ENCODE measurements around the gene FAM216B.
"Not testable (repeated sequence)": the region's sequence is repeated elsewhere in the genome, so short reads cannot be mapped to it uniquely, and the experiment has no call there.

The FAM216B gene

DNA sequence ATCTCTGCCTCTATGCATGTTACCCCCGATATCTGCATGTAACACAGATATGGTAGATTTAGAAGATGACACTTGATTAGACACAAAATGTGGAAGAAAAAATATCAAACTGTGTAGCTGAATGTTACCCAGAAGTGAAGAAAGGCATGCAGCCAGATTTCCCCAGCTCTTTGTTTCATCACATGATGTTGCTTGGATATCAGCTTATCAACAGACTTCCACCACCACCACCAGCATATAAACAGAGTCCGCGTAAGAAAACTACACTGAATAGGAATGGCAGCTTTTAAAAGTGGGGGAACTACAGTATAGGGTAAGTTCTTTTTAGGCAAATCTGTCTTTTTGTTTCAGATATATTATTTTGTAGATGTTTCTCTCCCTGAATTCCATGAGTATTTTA, at the start of gene FAM216B:
TSS of gene FAM216B (plus strand) at position 233 of the 400 bp plus-strand sequence. CDS start 2,484 bp downstream, outside the sequence.
- FAIRE-seq = no peak

DNA sequence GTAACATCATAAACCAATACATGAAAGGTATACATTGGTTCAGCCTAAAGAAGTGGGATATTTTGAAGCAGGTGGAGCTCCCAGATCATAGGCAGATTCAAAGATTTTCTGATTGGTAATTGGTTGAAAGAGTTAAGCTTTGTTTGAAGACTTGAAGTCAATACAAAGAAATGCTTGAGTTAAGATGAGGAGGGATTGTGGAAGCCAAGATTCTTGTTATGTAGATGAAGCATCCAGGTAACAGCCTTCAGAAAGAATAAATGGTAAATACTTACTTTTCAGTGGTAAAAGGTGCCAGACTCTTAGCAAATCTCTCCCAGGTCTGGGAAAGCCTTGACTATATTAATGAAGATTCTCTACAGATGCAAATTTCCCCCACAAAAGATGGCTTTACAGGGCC, 49.3 kb upstream of the FAM216B start:
- FAIRE-seq = no peak

DNA sequence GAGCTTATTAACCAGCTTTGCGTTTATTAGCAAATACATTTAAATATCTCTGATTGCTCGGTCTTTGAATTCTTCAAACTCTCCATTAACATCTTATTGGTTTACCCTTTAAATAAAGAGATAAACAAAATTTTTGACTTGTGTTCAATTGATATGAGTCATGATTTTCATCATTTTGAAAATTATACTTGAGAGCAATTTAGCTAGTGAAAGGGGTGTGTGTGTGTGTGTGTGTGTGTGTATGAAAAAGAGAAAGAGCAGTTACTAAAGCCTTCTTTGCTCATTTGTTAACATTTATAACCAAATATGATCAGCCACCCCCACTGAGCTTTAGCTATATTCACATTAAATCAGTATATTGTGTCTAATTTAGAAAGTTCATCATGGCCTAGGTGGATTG, 48.3 kb upstream of the FAM216B start:
- no peak for FAIRE-seq

DNA sequence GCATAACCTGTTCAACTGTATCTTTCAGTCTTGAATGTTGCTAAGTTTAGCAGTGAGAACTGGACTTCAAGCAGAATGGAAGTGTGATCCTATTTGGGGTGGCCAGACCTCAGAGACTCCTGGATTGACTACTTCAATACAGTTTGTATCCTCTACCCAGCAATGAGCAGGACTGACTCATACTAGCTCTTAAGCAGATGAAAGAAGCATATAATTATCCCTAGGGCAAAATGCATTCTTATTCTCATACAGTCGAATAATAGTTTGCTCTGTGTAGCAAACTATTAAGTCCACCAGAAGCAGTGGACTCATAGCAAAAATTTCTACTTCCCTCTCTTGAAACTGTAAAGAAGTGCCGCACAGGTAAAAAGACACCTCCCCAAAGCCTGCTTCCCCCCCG, 46.4 kb upstream of the FAM216B start:
- FAIRE-seq = no peak

DNA sequence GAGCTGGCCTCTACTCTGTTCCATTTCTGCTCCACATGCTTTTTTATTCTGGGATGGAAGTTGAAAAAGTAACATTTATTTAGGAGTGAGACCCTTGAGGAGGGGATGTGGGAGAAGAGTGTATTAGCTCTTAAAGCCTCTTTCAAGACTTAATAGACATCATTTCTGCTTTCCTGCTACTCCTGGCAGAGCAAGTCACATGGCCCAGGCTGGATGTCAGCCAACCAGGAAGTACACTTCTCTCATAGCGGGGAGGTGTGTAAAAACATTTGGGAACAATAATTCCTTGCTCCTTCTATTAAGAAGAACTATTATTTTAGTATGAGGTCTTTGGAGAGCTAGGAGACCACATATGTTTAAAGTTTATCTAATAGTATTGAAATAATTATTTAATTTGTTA, 40.6 kb upstream of the FAM216B start:
- no peak for FAIRE-seq

DNA sequence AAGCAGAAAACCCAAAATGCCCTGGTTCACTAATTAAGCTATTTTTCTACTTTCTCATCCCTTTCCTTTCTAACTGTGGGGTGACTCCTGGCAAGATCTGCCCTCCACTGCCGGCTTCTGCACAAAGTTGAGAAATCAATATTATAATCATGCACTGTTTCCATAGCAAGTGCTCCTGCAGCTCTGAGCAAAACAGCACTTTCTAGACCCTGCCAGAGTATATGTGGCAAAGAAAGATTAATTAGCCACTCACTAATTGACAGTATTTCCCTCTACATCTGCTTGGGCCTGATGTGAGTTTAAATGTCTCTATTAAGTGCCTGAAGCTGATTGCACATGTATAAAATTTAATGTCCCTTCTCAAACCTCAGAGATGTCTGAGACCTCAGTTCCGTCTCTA, 39.5 kb upstream of the FAM216B start:
- no peak for FAIRE-seq

DNA sequence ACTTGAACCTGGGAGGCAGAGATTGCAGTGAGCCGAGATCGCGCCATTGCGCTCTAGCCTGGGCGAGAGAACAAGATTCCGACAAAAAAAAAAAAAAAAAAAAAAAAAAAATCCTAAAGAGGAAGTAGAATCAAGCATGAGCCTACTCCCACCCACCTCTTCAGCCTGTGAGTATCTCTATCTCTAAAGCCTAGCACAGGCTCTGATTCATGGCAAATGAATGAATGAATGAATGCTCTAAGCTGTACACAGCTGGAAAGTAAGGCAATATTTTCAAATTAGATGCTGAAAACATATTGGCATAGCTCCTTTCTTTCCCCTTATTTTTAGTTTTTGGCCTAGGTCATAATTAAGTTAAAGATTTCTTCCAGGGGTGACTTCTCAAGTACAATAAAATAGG, 35.7 kb upstream of the FAM216B start:
- no peak for FAIRE-seq

DNA sequence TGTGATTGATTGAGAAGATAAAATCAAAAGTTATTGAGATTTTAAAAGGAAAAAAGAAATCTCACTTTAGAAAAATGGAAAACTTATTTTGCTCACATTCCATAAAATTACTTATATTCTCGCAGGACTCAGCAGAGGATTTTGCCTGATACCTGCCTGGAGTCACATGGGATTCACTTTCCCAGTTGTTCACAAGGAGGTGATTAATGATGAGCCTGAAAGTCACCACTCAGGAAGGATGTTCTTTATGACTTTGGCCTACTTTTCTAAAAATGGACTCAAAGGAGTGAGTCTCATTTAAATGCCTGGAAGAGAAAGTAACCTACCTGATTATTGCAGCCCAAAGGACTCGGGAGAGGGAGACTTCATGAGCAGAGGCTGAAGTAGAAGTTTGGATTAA, 34.5 kb upstream of the FAM216B start:
- FAIRE-seq = no peak

DNA sequence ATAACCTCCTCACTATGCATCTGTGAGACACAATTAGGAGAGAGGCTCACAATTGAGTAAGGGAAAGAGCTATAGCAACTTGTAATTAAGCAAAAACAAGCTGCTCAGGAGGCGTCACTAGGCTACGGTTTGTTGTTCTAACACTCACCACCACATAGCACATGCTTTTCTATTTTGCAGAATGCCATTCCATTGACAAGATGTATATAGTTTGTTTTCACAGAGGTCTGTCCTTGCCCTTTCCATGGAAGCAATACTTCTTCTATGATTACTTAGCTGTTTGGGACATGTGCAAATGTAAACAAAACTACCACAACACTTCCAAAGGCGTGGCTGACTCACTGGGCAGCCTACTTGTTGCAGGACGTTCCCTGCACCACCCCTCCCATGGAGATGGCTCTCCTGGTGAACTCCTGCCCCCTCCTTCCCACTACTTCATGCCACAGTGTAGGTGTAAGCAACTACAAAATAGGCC, 33.9 kb upstream of the FAM216B start:
- no peak for FAIRE-seq

DNA sequence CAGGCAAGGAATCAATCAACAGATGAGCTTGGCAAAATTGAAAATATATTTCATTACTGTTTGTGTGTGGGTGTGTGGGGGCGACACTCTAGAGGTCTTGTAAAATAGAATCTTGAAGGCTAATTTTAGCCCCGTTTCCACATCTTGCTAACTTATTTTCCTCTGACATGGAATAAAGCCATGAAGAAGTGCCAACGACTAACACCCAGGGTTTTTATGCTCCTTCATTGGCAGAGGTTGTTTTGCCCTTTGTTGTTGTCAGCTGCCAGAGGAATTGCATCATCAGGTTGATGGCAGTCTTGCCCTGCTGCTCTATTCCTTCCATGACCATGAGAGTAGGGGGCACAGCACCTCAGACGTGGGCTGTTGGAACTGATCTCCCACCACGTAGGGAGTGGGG, 30.6 kb upstream of the FAM216B start:
- FAIRE-seq = no peak

DNA sequence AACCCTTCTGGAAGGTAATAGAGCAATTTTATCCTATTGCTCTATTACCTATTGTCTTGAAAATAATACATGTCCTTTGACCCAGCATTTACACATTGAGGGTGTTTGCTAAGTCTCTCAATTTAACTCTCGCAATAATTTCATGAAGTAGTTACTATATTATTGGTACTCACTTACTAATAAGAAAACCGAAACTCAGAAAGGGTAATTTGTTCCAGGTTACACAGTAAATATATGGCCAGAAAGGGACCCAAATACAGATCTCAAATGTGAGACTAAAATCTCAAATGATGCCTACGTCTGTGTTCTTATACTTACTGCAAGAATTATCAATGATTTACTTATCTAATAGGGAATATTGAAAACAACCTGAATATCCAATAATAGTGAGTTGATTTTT, 29.7 kb upstream of the FAM216B start:
- FAIRE-seq = no peak

DNA sequence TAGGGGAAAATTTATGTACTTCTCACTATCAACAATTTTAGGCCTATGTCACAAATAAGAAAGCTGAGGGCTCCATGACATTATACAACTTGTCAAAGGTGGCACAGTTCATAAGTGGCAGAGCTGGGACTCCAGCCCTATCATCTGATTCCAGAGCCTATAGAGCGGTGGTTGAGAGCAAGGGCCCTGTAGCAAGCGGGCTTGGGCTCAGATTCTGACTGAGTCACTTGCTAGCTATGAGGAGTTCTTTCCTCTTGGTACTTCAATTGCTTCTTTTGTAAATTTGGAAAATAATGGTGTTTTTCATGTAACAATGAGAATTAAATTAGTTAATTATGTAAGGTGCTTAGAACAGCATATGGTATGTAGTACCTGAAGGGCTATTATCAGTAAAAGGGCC, 28.7 kb upstream of the FAM216B start:
- no peak for FAIRE-seq

DNA sequence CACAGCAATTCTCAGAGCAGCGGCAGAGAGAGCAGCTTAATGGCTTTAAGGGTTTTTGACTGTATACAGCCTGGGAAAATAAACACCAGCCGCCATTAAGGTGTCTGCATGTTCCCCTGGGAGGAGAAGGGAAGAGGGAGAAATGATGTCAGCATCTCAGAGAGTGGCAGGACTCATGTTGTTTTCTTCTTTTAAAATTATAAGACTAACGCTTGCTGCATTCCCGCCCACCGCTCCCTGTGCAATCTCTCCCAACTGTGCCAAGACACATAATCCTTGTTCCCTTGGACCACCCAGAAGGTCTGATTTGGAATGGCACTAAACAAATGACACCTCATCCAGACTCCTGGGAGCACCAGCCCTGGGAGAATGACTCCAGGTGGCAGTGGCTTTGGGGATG, 27.7 kb upstream of the FAM216B start:
- FAIRE-seq = no peak

DNA sequence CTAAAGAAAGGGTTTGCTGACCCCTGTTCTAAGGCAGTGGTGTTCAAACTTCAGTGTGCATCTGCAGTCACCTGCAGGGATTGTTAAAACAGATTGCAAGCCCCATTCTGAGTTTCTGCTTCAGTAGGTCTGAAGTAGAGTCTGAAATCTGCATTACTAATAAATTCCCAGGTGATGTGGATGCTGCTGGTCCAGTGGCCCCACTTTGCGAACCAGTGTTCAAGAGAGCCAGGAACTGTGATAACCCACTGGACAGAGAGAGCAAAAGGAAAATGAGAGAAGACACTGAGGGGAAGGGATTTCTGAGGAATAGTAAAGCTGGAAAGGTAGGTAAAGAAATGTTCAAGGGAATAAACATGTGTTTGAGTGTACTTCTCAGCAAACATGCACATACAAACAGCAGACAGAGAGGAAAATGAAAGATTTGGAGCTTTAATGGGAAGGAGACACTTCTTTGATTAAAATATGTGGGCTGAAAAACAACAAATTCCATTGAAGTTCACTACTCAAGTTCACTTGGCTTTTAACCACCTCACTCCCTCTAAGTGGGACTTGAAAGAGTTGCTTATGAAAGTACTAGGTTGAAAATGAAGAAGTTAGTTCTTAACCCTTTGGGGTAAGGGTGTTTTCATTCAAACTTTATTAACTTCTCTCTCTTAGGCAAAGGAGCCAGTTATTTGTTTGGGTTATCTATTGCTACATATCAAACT, 26.4 kb upstream of the FAM216B start:
- no peak for FAIRE-seq

DNA sequence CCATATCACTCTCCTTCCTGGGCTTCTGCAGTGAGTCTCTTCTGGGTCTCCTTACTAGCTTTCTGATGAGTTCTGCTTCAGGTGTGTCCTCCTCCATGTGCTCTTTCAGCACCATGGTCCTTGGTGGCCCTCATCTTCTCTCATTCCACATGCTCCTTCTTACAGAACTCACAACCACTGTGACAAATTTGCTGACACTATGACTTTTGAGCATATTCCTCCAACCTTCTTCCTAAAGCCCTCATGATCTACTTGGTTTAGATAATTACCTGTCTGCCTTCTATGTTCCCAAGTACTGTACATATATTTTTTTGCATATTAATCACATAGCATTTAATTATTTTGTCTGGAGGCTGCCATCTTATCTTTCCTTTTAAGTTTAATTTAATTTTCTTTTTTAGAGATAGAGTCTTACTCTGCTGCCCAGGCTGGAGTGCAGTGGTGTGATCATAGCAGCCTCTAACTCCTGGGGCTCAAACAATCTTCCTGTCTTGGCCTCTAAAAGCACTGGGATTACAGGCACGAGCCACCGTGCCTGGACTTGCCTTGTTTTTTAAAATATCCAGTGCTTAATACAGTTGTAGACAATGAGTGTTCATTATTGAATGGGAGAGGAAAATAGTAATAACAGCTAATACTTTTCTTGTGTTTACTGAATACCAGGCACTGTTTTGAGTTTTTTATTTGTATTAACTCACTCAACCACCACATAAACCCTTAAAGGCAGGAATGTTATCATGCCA, 23.5 kb upstream of the FAM216B start:
- FAIRE-seq = no peak

DNA sequence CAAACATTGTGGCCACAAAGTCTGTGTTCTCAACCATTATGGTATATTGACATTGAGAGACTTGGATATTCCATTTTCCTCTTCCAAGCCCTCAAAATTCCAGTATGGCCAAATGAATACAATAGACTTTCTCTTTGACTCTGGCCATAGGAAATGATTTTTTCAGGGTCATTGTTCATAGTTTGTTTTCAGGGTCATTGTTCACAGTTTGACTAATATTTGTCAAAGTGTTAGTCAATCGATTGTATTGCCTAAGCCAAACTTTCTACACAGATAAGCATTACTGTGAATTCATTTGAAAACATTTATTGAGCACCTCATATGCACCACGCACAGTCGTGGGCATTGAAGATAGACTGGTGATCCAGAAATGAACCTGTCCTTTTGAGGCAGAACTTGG, 22.9 kb upstream of the FAM216B start:
- no peak for FAIRE-seq

DNA sequence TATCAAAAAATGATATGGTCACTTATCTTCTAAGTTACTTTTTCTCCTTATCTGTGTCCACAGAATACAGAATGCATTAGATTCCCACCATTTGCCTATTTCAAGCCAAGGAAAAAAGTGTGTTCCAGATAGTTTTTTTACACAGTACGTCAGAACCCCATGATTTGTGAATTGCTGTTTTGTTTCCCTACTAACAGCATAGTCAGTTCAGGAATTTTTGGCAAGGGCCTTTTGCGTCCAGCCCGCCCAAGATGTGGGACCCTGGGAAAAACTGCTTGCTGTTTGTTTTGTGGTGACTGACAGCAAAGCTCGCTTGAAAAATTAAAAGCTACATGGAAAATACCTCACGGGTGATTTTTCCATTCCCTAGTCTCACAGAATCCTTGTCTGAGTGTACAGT, 20.4 kb upstream of the FAM216B start:
- FAIRE-seq = no peak

DNA sequence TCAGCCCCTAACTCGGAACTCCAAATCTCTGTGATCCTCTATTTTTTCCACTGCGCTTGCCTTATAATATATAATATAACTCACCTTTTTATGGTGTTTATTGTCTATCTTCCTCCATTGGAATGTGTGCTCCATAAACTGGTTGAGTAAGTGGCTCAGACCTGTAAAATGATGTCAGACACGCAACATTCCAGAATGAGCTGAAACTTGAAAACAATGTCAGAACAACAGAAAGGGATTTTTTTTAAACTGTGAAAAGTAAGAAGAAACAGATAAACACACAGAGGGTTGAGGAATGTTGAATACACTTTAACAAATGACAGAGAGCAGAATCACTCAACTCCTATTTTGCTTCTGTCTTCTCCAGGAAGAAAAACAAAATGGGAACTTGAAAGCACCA, 19.1 kb upstream of the FAM216B start:
- no peak for FAIRE-seq

DNA sequence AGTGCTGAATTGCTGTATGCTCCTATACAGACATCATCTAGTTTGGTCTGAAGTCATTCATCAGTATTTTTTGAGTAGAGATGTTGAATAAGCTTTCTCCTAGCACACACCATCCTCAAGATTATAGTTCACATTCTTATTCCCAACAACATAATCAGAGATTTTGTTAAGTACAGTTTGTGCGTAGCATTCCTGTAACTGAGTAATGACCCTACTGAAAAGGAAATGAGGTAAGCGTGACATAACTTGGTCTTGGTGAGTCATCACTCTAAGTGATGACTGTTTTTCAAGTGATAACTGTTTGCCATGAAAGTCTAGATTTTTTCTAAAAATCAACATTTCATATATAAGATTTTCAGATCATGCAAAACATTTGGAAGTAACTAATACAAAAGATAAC, 18.5 kb upstream of the FAM216B start:
- FAIRE-seq = no peak

DNA sequence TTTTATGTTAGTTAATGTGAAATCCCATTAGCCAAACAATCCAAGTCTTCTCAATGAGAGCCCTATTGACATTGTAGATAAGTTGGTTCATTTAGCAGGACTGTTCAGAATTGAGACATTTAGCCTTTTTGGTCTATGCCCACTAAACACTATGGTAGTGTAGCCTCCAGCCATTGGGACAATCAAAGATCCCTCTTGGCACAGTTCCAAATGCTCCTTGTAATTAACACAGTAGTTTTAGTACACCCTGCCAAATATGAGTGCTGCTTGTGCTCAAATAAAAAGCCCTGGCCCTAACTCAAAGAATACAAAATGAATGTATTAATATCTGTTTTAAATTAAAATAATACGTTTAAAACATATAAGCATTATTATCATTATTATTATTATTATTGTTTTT, 15.4 kb upstream of the FAM216B start:
- no peak for FAIRE-seq

DNA sequence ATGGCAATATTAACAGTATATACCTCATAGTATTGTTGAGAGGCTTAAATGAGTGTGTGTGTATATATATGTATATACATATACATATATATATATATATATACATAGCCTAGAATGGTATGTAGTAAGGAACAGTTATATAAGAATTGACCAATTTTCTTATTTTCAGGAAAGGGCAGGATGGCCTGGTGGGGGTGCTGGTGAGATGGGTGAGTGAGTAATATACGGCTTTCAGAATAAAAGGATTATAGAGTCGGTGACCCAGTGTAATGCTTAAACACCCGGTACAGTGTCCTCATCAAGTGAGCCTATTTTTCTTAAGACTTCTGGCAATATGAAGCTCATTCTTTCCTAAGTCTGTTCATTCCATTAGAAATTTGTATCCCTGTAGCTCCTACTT, 11.7 kb upstream of the FAM216B start:
- FAIRE-seq = no peak

DNA sequence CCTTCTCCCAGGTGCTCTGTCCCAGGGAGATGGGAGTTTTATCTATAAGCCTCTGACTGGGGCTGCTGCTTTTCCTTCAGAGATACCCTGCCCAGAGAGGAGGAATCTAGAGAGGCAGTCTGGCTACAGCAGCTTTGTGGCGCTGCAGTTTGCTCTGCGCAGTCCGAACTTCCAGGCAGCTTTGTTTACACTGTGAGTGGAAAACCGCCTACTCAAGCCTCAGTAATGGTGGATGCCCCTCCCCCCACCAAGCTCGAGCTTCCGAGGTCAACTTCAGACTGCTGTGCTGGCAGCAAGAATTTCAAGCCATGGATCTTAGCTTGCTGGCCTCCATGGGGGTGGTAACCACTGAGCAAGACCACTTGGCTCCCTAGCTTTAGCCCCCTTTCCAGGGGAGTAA, 4.8 kb upstream of the FAM216B start:
- not testable (repeated sequence) for FAIRE-seq

DNA sequence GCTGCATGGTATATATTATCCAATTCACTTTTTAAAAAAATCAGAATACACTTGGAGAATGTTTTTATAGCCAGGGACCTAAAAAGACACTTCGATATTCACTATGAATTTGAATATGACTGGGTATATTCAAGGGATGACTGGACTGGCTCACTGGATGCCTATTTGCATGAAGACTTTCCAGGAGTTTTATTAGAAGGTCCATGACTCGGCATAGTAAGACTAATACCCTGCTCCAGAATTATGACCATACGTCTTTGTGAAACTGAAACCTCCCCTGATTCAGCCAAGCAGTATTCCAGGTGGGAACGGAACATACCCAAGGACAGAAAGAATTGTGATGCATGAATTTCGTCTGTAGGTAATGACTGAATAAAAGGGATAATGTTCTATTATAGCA, 3.9 kb upstream of the FAM216B start:
- no peak for FAIRE-seq

DNA sequence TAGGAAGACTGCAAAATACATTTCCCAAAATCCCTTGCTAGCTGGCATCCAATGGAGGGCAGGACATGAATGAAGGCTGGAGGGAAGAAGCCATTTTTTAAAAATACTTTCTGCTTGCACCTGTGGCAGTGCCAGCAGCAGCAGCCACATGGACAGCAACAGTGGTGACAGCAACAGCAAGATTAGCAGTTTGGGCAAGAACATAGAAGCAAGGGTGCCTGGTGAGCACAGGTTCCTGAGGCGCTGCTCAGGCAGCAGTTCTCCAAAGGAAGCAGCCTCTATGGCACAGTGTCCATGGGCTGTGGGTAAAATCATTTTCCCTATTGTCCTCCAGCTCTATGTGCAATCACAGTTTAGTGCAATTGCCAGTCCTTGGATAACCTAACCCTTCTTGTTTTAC, 1.3 kb upstream of the FAM216B start:
- no peak for FAIRE-seq

DNA sequence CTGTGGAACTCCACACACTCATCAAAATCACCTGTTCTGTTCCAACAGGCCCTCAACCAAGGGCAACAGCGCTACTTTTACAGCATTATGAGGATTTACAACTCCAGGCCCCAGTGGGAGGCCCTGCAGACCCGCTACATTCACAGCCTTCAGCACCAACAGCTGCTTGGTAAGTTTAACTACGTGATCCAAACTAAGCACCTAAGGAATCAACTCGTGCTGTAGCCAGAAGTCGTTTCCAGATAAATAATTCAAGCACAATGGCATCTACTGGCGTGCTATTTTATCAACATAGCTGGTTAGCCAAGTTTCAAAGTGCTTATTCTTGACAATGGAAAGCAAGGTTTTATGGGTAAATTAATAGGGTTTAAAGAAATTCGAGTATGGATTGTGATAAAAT, 5.3 kb downstream of the FAM216B start:
- FAIRE-seq = no peak
